SK-N-SH (cell line): ENCODE data around the gene NSMCE1. TPM values are rescaled to one million over a fixed set of nuclear protein-coding genes. Genes with fewer than 3 reads are reported as not detected.
A peak's percentile ranks its signal among the peaks of the same experiment; 100 is the strongest.

Source experiments
- CTCF ChIA-PET: fragments of 300-600, 350-600 bp; formaldehyde crosslinking; extraction: SDS; loops from one replicate; lab custom pipeline; 2021; lab: Yijun Ruan, JAX
- POLR2A ChIA-PET: fragments of 350-600 bp; sonication (Branson Sonifier 250); formaldehyde crosslinking; extraction: SDS; loops from one replicate; lab custom pipeline; 2020; ENCODE audit warnings: antibody characterized with exemption, inconsistent platforms; lab: Yijun Ruan, JAX
- DNase-seq: peaks from one replicate; pipeline ENCODE4 v3.0.0; 2012
- H2AFZ ChIP-seq: fragments of 200-600 bp; sonication (generic); 2 replicates; pipeline ENCODE4 v1.8.1; 2016; ENCODE audit warnings: antibody characterized with exemption, mild to moderate bottlenecking, low read depth
- H3F3A ChIP-seq: fragments of 200-600 bp; sonication (generic); replicated peaks from 2 replicates; pipeline ENCODE3; 2016; ENCODE audit warnings: antibody characterized with exemption, mild to moderate bottlenecking; ENCODE audit not compliant: insufficient read depth
- H3K27ac ChIP-seq, 2 experiments: fragments of 200-500 bp in 1 of 2; fragments of 200-600 bp in 1 of 2; sonication (Bioruptor generic) in 1 of 2; sonication (generic), shearing (Covaris generic) in 1 of 2; 2 replicates each; pipeline versions ENCODE4 v1.5.1 to v1.6.1; 2014 to 2016; ENCODE audit warnings: low read depth in 2 of 2, inconsistent platforms in 1 of 2, low read length in 1 of 2, mild to moderate bottlenecking in 1 of 2, mixed read lengths in 1 of 2
- H3K27me3 ChIP-seq: fragments of 200-600 bp; sonication (generic), shearing (Covaris generic); 2 replicates; pipeline ENCODE4 v1.6.1; 2016; ENCODE audit warnings: mixed run types; ENCODE audit not compliant: insufficient read depth
- H3K36me3 ChIP-seq, 2 experiments: fragments of 200-500 bp in 1 of 2; fragments of 200-600 bp in 1 of 2; sonication (Bioruptor generic) in 1 of 2; sonication (generic) in 1 of 2; replicated peaks in 1 of 2; 2 replicates each; pipeline versions ENCODE3 to v1.5.1; 2014 to 2016; ENCODE audit warnings: low read length in 1 of 2, mild to moderate bottlenecking in 1 of 2; ENCODE audit not compliant: insufficient read depth in 2 of 2, control insufficient read depth in 1 of 2
- H3K4me1 ChIP-seq, 2 experiments: fragments of 200-500 bp in 1 of 2; fragments of 200-600 bp in 1 of 2; sonication (Bioruptor generic) in 1 of 2; sonication (generic), shearing (Covaris generic) in 1 of 2; 2 replicates each; pipeline versions ENCODE4 v1.5.1 to v1.6.1; 2014 to 2016; ENCODE audit warnings: low read depth in 1 of 2, low read length in 1 of 2, mixed run types in 1 of 2; ENCODE audit not compliant: insufficient read depth in 2 of 2, control insufficient read depth in 1 of 2
- H3K4me2 ChIP-seq: fragments of 200-600 bp; sonication (generic), shearing (Covaris generic); 2 replicates; pipeline ENCODE4 v1.6.1; 2017; ENCODE audit warnings: mixed run types
- H3K4me3 ChIP-seq, 2 experiments: fragments of 200-500 bp in 1 of 2; fragments of 200-600 bp in 1 of 2; sonication (Bioruptor generic) in 1 of 2; sonication (generic), shearing (Covaris generic) in 1 of 2; 2 replicates each; pipeline versions ENCODE4 v1.5.1 to v1.8.1; 2014 to 2016; ENCODE audit warnings: low read depth in 2 of 2, inconsistent platforms in 1 of 2, low read length in 1 of 2, mild to moderate bottlenecking in 1 of 2, mixed read lengths in 1 of 2, moderate library complexity in 1 of 2
- H3K79me2 ChIP-seq: fragments of 200-600 bp; sonication (generic); 2 replicates; pipeline ENCODE4 v1.8.1; 2017; ENCODE audit warnings: mild to moderate bottlenecking; ENCODE audit not compliant: insufficient read depth
- H3K9ac ChIP-seq: fragments of 200-600 bp; sonication (generic); 2 replicates; pipeline ENCODE4 v1.6.1; 2017; ENCODE audit warnings: mixed run types
- H3K9me2 ChIP-seq: fragments of 200-600 bp; sonication (generic); 2 replicates; pipeline ENCODE4 v1.6.1; 2017; ENCODE audit warnings: mixed run types
- H3K9me3 ChIP-seq: fragments of 200-600 bp; sonication (generic); 2 replicates; pipeline ENCODE4 v1.6.1; 2017; ENCODE audit warnings: mixed run types, mild to moderate bottlenecking, moderate library complexity
- H4K20me1 ChIP-seq: fragments of 200-600 bp; sonication (generic); 2 replicates; pipeline ENCODE4 v1.6.1; 2017; ENCODE audit warnings: mild to moderate bottlenecking, mixed run types; ENCODE audit not compliant: insufficient read depth
- ELF1 ChIP-seq: IDR thresholded peaks from 2 replicates; pipeline ENCODE4 v1.4.0; 2012
- FOSL2 ChIP-seq: IDR thresholded peaks from 2 replicates; pipeline ENCODE4 v1.4.0; 2012; ENCODE audit warnings: low read depth, mild to moderate bottlenecking, moderate library complexity, borderline replicate concordance
- FOXJ3 ChIP-seq: sonication (generic); formaldehyde crosslinking; IDR thresholded peaks from 2 replicates; pipeline ENCODE4 v1.5.1; 2020; ENCODE audit warnings: mild to moderate bottlenecking, missing genetic modification reagents
- GATA2 ChIP-seq: sonication (generic); formaldehyde crosslinking; IDR thresholded peaks from 2 replicates; pipeline ENCODE4 v1.5.0; 2020; ENCODE audit warnings: mild to moderate bottlenecking, missing genetic modification reagents
- MEF2A ChIP-seq: IDR thresholded peaks from 2 replicates; pipeline ENCODE4 v1.4.0; 2012; ENCODE audit warnings: low read depth, borderline replicate concordance
- NRF1 ChIP-seq: IDR thresholded peaks from 2 replicates; pipeline ENCODE4 v1.6.1; 2012; ENCODE audit warnings: low read depth, mild to moderate bottlenecking, low read length
- POLR2AphosphoS5 ChIP-seq: IDR thresholded peaks from 2 replicates; pipeline ENCODE4 v1.6.1; 2012; ENCODE audit warnings: low read depth, low read length
- RCOR1 ChIP-seq: fragments of 150-350 bp; IDR thresholded peaks from 2 replicates; pipeline ENCODE4 v1.6.1; 2017; ENCODE audit warnings: antibody characterized with exemption, low read length
- REST ChIP-seq: IDR thresholded peaks from 2 replicates; pipeline ENCODE4 v1.6.1; 2012; ENCODE audit warnings: mild to moderate bottlenecking, low read depth, low read length, moderate library complexity
- RFX5 ChIP-seq: IDR thresholded peaks from 2 replicates; pipeline ENCODE4 v1.6.1; 2012; ENCODE audit warnings: mild to moderate bottlenecking, improper control_type of control experiment, low read length
- RXRA ChIP-seq: IDR thresholded peaks from 2 replicates; pipeline ENCODE4 v1.4.0; 2012; ENCODE audit warnings: low read depth, mild to moderate bottlenecking, borderline replicate concordance
- SMC3 ChIP-seq: IDR thresholded peaks from 2 replicates; pipeline ENCODE4 v1.6.1; 2012; ENCODE audit warnings: low read depth, low read length, improper control_type of control experiment
- TEAD4 ChIP-seq: IDR thresholded peaks from 2 replicates; pipeline ENCODE4 v1.4.0; 2012; ENCODE audit warnings: mild to moderate bottlenecking, borderline replicate concordance; ENCODE audit not compliant: insufficient read depth
- YY1 ChIP-seq: IDR thresholded peaks from 2 replicates; pipeline ENCODE4 v1.4.0; 2012; ENCODE audit warnings: low read depth, mild to moderate bottlenecking
- WGBS: methylation state at CpG from one replicate; pipeline ENCODE4 v1.1.6; 2017; ENCODE audit warnings: low lambda C conversion rate; 5-methylcytosine and 5-hydroxymethylcytosine counted together
- polyA plus RNA-seq, 3 experiments: library from polyadenylated mRNA; depleted of rRNA; stranded (reverse); fragments of >200 nt; gene quantifications; 2 replicates each; pipeline ENCODE4 v1.2.3, GENCODE V29; 2012
- TF ChIP-seq, protein P1 (sequence below): IDR thresholded peaks from 2 replicates; pipeline ENCODE4 v1.4.0; 2012; ENCODE audit warnings: low read depth, borderline replicate concordance
- TF ChIP-seq, protein P2 (sequence below): fragments of 200-600 bp; sonication (generic); IDR thresholded peaks from 2 replicates; pipeline ENCODE4 v1.6.1; 2017; ENCODE audit warnings: antibody characterized with exemption, mild to moderate bottlenecking, moderate library complexity
- TF ChIP-seq, protein P3 (sequence below): fragments of 150-350 bp; IDR thresholded peaks from 2 replicates; pipeline ENCODE4 v1.6.1; 2016; ENCODE audit warnings: mild to moderate bottlenecking, low read depth, low read length

NSMCE1 gene
- polyA plus RNA-seq, 1 of the 3 experiments (the other 2 are of a cell fraction): 39.8 TPM

- Histone ChIP-seq H3K27ac (peak overlapping the region in 1 of 2 experiments; percentile 74; a peak in 2 of 4 replicates), H3K27me3 (no peaks in the 10 kb centered on the region), H3F3A (peaks cover 6% of the 10 kb centered on the region), H2AFZ (peak overlapping the region; percentile 89), H3K9ac (peak overlapping the region; percentile 96; the same call in 1 of the 2 replicates), H4K20me1 (peaks cover 13% of the 10 kb centered on the region; the same call in 1 of the 2 replicates), H3K79me2 (peaks cover 38% of the 10 kb centered on the region), H3K9me3 (peaks cover 3% of the 10 kb centered on the region; the same call in 1 of the 2 replicates), H3K36me3 (no peaks in the 10 kb centered on the region), H3K4me3 (peak overlapping the region in 1 of 2 experiments; percentile 88; a peak in 3 of 4 replicates), H3K4me2 (peak overlapping the region; percentile 97), H3K4me1 (peaks cover 0 to 10% of the 10 kb centered on the region in 2 experiments; a peak in 3 of 4 replicates), H3K9me2 (no peaks in the 10 kb centered on the region)
- ChIA-PET POLR2A (no interaction called here), CTCF (interaction anchor here (0.9 to 1.0 kb wide), 2 partner anchors 55 to 78 kb away, joined by 3 read pairs; no protein-coding TSS in a partner anchor)
- no peak for DNase-seq
- 71% methylated on average over 11 of the region's 11 CpGs for WGBS
- no peak for TF ChIP-seq FOXJ3
- TF ChIP-seq FOSL2: no peak
- no peak for TF ChIP-seq ELF1
- no peak for TF ChIP-seq YY1
- TF ChIP-seq NRF1: no peak
- TF ChIP-seq MEF2A: no peak
- TF ChIP-seq, protein P1, sequence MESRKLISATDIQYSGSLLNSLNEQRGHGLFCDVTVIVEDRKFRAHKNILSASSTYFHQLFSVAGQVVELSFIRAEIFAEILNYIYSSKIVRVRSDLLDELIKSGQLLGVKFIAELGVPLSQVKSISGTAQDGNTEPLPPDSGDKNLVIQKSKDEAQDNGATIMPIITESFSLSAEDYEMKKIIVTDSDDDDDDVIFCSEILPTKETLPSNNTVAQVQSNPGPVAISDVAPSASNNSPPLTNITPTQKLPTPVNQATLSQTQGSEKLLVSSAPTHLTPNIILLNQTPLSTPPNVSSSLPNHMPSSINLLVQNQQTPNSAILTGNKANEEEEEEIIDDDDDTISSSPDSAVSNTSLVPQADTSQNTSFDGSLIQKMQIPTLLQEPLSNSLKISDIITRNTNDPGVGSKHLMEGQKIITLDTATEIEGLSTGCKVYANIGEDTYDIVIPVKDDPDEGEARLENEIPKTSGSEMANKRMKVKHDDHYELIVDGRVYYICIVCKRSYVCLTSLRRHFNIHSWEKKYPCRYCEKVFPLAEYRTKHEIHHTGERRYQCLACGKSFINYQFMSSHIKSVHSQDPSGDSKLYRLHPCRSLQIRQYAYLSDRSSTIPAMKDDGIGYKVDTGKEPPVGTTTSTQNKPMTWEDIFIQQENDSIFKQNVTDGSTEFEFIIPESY: no peak
- no peak for TF ChIP-seq SMC3
- TF ChIP-seq, protein P2, sequence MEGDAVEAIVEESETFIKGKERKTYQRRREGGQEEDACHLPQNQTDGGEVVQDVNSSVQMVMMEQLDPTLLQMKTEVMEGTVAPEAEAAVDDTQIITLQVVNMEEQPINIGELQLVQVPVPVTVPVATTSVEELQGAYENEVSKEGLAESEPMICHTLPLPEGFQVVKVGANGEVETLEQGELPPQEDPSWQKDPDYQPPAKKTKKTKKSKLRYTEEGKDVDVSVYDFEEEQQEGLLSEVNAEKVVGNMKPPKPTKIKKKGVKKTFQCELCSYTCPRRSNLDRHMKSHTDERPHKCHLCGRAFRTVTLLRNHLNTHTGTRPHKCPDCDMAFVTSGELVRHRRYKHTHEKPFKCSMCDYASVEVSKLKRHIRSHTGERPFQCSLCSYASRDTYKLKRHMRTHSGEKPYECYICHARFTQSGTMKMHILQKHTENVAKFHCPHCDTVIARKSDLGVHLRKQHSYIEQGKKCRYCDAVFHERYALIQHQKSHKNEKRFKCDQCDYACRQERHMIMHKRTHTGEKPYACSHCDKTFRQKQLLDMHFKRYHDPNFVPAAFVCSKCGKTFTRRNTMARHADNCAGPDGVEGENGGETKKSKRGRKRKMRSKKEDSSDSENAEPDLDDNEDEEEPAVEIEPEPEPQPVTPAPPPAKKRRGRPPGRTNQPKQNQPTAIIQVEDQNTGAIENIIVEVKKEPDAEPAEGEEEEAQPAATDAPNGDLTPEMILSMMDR: no peak
- no peak for TF ChIP-seq GATA2 (CRISPR knock-in tag)
- TF ChIP-seq TEAD4: no peak
- TF ChIP-seq RCOR1: no peak
- TF ChIP-seq RFX5: no peak
- TF ChIP-seq REST: no peak
- no peak for TF ChIP-seq POLR2AphosphoS5
- TF ChIP-seq RXRA: no peak
- TF ChIP-seq, protein P3, sequence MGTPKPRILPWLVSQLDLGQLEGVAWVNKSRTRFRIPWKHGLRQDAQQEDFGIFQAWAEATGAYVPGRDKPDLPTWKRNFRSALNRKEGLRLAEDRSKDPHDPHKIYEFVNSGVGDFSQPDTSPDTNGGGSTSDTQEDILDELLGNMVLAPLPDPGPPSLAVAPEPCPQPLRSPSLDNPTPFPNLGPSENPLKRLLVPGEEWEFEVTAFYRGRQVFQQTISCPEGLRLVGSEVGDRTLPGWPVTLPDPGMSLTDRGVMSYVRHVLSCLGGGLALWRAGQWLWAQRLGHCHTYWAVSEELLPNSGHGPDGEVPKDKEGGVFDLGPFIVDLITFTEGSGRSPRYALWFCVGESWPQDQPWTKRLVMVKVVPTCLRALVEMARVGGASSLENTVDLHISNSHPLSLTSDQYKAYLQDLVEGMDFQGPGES: no peak
Observed at GRCh38 chr16:27312580-27313421, 44.2 kb upstream of the NSMCE1 start.
